Sigmoid colon (tissue), 7 donors: ENCODE data around the gene EPHX1. TPM values are rescaled to one million over a fixed set of nuclear protein-coding genes. Genes with fewer than 3 reads are reported as not detected.

Experiments used
- DNase-seq: peaks from one replicate; pipeline ENCODE4 v3.0.0-alpha.2; 2019
- H3K27ac ChIP-seq, 4 donors: fragments of 200-600 bp; sonication (generic); one replicate each; pipeline ENCODE4 v1.5.1; 2016 to 2019; ENCODE audit warnings: mild to moderate bottlenecking in 1 of 4
- H3K27me3 ChIP-seq, 3 donors: fragments of 200-600 bp; sonication (generic); one replicate each; pipeline ENCODE4 v1.5.1; 2019; ENCODE audit warnings: mild to moderate bottlenecking in 1 of 3
- H3K36me3 ChIP-seq, 4 donors: fragments of 200-600 bp; sonication (generic); one replicate each; pipeline ENCODE4 v1.5.1; 2016 to 2019
- H3K4me1 ChIP-seq, 4 donors: fragments of 200-600 bp; sonication (generic); one replicate each; pipeline ENCODE4 v1.5.1; 2017 to 2019
- H3K4me3 ChIP-seq, 4 donors: fragments of 200-600 bp; sonication (generic); one replicate each; pipeline ENCODE4 v1.5.1; 2017 to 2019; ENCODE audit warnings: mild to moderate bottlenecking in 2 of 4, moderate library complexity in 1 of 4
- H3K9me3 ChIP-seq, 4 donors: fragments of 200-600 bp in 3 of 4; sonication (generic) in 3 of 4; one replicate each; pipeline versions ENCODE4 v1.5.1 to v1.6.1; 2013 to 2019
- CTCF ChIP-seq, 4 experiments: fragments of 450-650 bp in 3 of 4; fragments of 200-600 bp in 1 of 4; IDR thresholded peaks; one replicate each; pipeline ENCODE4 v1.5.1; 2016 to 2019; ENCODE audit warnings: antibody characterized with exemption in 4 of 4, mild to moderate bottlenecking in 3 of 4, moderate library complexity in 2 of 4
- EP300 ChIP-seq, 4 donors: sonication (generic); formaldehyde crosslinking; IDR thresholded peaks; one replicate each; pipeline ENCODE4 v1.6.1; 2017; ENCODE audit warnings: antibody characterized with exemption in 4 of 4
- POLR2A ChIP-seq, 2 donors: fragments of 450-650 bp; IDR thresholded peaks; one replicate each; pipeline ENCODE4 v1.6.1; 2016; ENCODE audit warnings: antibody characterized with exemption in 2 of 2, mild to moderate bottlenecking in 2 of 2, moderate library complexity in 2 of 2
- POLR2AphosphoS5 ChIP-seq, 4 donors: sonication (generic); formaldehyde crosslinking; IDR thresholded peaks; one replicate each; pipeline ENCODE4 v1.6.1; 2017; ENCODE audit warnings: antibody characterized with exemption in 4 of 4
- WGBS, 2 donors: extraction: QIAGEN DNeasy Blood & Tissue Kit; methylation state at CpG; one replicate each; pipeline ENCODE4 v1.1.7; 2013; 5-methylcytosine and 5-hydroxymethylcytosine counted together
- intact Hi-C: fragments of 100-400 bp; cut with DNase I; formaldehyde crosslinking; loops from one replicate; pipeline ENCODE4 v1.15.1; 2023
- polyA plus RNA-seq, 3 donors: library from polyadenylated mRNA; stranded (reverse); fragments of 200-250 nt; gene quantifications; one replicate each; pipeline ENCODE4 v1.2.3, GENCODE V29; 2013
- total RNA-seq, 4 donors: library from RNA; depleted of rRNA; stranded (reverse); fragments of >200 nt; gene quantifications; one replicate each; pipeline ENCODE4 v1.1.0, GENCODE V29; 2016
- donor health status: healthy with polysubstance abuse.
- donor health status: Bipolar disorder and iron deficiency.
- donor health status: healthy.

Gene EPHX1
- total and polyA plus RNA-seq, 7 donors = 6.9 to 78.9 (median 43.6) TPM

GRCh38 chr1:225892307-225892706, 82.4 kb downstream of the EPHX1 start:
- no peaks in the 10 kb centered on the region for H3K9me3 ChIP-seq
- no peaks in the 10 kb centered on the region for H3K36me3 ChIP-seq
- TF ChIP-seq POLR2A (IDR thresholded peaks at IDR 0.05) (no peak), CTCF (IDR thresholded peaks at IDR 0.05) (no peak), POLR2AphosphoS5 (IDR thresholded peaks at IDR 0.05) (no peak), EP300 (IDR thresholded peaks at IDR 0.05) (no peak)
- H3K27me3 ChIP-seq = no peaks in the 10 kb centered on the region
- intact Hi-C loops = no loop called here
- 61 to 85% methylated on average over 6 of the region's 6 CpGs for WGBS, 2 donors
- DNase-seq = no peak
- no peak overlapping the region for H3K27ac ChIP-seq
- no peak overlapping the region for H3K4me3 ChIP-seq
- peaks cover 0 to 6% (median 0%) of the 10 kb centered on the region in 4 donors for H3K4me1 ChIP-seq

Other genes with a start within 250 kb of the EPHX1 start
- 100 to 1,000 TPM in 3 of 4 donors, 10 to 100 TPM in 1; 92.2 to 197 (median 116) TPM for gene ENAH, start 157.0 kb upstream of the EPHX1 start, total RNA-seq
- 10 to 100 TPM in 2 of 3 donors, 1 to 10 TPM in 1; 9.6 to 17.1 (median 15.0) TPM for gene ENAH, start 157.0 kb upstream of the EPHX1 start, polyA plus RNA-seq
- 100 to 1,000 TPM; 148 to 270 (median 220) TPM for gene SRP9, start 32.3 kb upstream of the EPHX1 start, total RNA-seq
- 100 to 1,000 TPM; 262 to 513 (median 358) TPM for gene SRP9, start 32.3 kb upstream of the EPHX1 start, polyA plus RNA-seq
- 10 to 100 TPM; 25.3 to 94.4 (median 36.9) TPM for gene TMEM63A, start 72.3 kb downstream of the EPHX1 start, total RNA-seq
- gene TMEM63A, start 72.3 kb downstream of the EPHX1 start, polyA plus RNA-seq = 100 to 1,000 TPM in 1 of 3 donors, 1 to 10 TPM in 2; 3.0 to 103 (median 5.5) TPM
- gene LEFTY1, start 79.0 kb downstream of the EPHX1 start, total RNA-seq = not detected
- gene LEFTY1, start 79.0 kb downstream of the EPHX1 start, polyA plus RNA-seq = 100 to 1,000 TPM in 1 of 3 donors, 10 to 100 TPM in 2; 14.4 to 120 (median 46.2) TPM
- gene PYCR2, start 114.1 kb downstream of the EPHX1 start, total RNA-seq = 10 to 100 TPM; 31.0 to 40.5 (median 34.0) TPM
- gene PYCR2, start 114.1 kb downstream of the EPHX1 start, polyA plus RNA-seq = 10 to 100 TPM; 33.8 to 74.4 (median 36.0) TPM
- gene LEFTY2, start 131.1 kb downstream of the EPHX1 start, total RNA-seq = 1 to 10 TPM in 2 of 4 donors, under 1 TPM in 1, not detected in 1; 0.71 to 5.0 (median 1.1) TPM
- gene LEFTY2, start 131.1 kb downstream of the EPHX1 start, polyA plus RNA-seq = 10 to 100 TPM in 1 of 3 donors, not detected in 2; 15.6 TPM
- 10 to 100 TPM; 11.1 to 21.9 (median 18.4) TPM for gene SDE2, start 189.2 kb downstream of the EPHX1 start, total RNA-seq
- gene SDE2, start 189.2 kb downstream of the EPHX1 start, polyA plus RNA-seq = 10 to 100 TPM in 2 of 3 donors, 1 to 10 TPM in 1; 9.0 to 12.7 (median 10.2) TPM